ENCODE measurements around the gene KRT77.
"Not testable (repeated sequence)": the region's sequence is repeated elsewhere in the genome, so short reads cannot be mapped to it uniquely, and the experiment has no call there.

Gene KRT77

GRCh38 chr12:52726451-52726850, 23.1 kb upstream of the KRT77 start:
- intact Hi-C loops (cut with DNase I), result no loop called here
- no peak for DNase-seq

GRCh38 chr12:52724384-52724783, 21.1 kb upstream of the KRT77 start:
- DNase-seq, result peak in 2 of 10 donors; percentile 30 to 51
- intact Hi-C loops (cut with DNase I), result no loop called here

- intact Hi-C loops (cut with DNase I), result no loop called here
- no peak for DNase-seq
Observed at GRCh38 chr12:52722680-52723079, 19.4 kb upstream of the KRT77 start.

DNA sequence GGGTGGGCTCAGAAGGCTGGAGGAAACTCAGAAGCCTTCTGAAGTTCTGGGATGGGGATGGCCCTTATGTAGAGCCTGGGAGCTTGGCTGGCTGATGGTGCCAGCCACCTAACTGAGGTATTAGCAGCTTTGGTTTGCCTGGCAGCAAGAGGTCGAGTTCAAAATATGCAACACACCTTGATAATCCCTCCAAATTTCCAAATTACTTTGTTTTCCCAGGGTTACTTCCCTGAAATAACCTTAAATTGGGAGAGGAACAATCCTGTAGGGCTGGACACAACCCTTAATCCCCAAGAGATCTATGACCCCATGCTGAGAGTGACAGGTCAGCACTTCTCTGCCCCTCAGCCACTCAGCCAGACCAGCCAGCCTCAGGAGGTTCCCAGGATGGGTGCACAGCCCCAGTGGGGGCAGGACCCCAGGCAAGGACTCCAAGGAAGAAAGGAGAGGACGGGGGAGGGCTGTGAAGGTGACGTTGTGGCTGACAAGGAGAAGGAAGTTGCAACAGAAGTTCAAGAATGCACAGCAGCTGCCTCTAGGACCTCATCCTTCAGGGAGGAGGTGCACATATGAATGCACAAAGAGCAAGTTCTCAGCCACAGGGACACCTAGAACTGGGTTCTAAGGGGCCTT, 18.6 kb upstream of the KRT77 start:
- intact Hi-C loops (cut with DNase I), result no loop called here
- DNase-seq, result peak in 2 of 10 donors; percentile 52 to 55

GRCh38 chr12:52720365-52720886, 17.1 kb upstream of the KRT77 start:
- intact Hi-C loops (cut with DNase I), result no loop called here
- DNase-seq, result peak in 2 of 10 donors; percentile 9 to 39

DNA sequence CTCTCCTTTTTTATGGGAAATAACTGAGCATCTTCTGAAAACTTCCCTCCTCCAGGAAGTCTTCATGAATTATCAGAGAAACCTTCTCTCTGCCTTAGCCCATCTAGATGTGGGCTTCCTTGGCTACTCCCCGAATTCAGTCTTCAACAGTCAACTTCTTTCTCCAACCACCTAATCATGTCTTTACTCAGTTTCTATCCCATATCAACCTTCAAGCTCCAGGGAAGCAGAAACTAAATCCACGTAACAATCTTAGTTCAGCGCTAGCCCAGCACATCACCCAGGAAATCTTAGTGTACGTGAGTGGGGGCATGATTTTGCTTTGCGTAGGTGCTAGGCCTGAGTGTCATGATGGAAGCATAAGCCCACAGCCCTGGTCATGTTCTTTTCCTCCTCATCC, 12.7 kb upstream of the KRT77 start:
- DNase-seq, result peak in 1 of 10 donors; percentile 15
- intact Hi-C loops (cut with DNase I), result no loop called here

GRCh38 chr12:52715416-52715815, 12.1 kb upstream of the KRT77 start:
- peak in 2 of 10 donors; percentile 64 to 70 for DNase-seq
- intact Hi-C loops (cut with DNase I), result no loop called here

- intact Hi-C loops (cut with DNase I), result no loop called here
- DNase-seq, result no peak
Observed at GRCh38 chr12:52714887-52715281, 11.6 kb upstream of the KRT77 start.

DNA sequence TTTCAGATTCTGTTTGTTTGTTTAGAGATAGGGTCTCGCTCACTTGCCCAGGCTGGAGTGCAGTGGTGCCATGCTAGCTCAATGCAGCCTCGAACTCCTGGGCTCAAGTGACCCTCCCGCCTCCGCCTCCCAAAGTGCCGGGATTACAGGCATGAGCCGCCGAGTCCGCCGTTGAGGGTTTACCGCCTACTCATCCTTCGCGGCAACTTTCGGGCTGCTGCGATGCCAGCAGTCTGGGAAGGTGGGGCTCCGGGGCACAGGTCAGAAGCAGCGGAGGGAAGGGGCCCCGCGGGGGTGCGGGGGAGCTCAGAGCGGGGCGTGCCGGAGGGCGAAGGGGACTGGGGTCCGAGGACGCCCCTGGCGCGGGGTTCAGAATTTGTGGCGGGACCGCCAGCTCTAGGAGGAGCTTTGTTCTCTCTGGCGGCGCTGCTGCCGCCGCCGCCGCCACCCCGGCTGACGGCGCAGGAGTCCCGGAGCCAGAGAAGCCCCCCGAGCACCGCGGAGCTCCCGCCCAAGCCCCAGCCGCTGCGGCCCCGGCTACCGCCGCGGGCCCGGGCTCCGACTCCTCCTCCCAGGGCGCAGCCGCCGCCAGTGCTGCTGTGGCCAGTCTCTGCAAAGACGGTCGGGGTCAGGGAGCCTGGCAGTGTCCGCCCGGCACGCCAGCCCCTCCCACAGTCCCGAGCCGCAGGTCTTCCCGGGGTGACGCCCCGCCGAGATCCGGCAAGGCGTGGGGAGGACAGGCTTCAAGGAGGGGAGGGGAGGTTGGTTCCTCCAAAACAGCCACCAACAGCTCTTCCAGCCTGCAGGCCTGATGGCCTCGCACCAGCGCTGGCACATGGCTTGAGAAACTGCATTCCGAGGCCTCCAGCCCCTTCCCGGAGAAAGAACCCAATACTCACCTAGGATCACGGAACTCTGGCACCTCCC, 10.9 kb upstream of the KRT77 start:
- intact Hi-C loops (cut with DNase I), result no loop called here
- DNase-seq, result peak in 2 of 10 donors; percentile 73 to 82

DNA sequence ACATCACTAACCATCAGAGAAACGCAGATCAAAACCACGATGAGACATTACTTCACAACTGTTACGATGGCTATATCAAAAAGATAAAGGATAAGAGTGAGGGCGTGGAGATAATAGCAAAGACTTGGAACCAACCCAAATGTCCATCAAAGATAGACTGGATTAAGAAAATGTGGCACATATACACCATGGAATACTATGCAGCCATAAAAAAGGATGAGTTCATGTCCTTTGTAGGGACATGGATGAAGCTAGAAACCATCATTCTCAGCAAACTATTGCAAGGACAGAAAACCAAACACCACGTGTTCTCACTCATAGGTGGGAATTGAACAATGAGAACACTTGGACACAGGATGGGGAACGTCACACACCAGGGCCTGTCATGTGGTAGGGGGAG, 8.8 kb upstream of the KRT77 start:
- DNase-seq; intact Hi-C loops (cut with DNase I): not testable (repeated sequence)

DNA sequence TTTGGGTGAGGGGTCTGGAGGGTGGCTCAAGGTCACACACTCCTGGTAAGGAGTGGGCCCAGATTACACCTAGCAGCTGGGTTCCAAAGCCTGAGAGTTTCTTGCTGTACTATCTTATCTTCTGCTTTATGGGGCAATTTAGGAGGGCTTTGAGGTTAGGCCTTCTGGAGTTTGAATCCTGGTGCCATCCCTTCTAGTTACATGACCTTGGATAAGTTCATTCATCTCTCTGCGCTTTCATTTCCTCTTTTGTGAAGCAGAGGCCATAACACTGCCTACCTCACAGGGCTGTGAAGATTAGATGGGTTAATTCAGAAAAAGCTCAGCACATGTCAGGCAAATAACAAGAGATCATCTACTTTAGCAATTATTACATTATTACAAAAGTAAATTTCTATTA, 7.4 kb upstream of the KRT77 start:
- DNase-seq, result no peak

GRCh38 chr12:52708010-52708409, 4.7 kb upstream of the KRT77 start:
- intact Hi-C loops (cut with DNase I), result no loop called here
- DNase-seq, result no peak

More for the DNA sequence above, 7.4 kb upstream of the KRT77 start:
- intact Hi-C loops (cut with DNase I), result no loop called here

DNA sequence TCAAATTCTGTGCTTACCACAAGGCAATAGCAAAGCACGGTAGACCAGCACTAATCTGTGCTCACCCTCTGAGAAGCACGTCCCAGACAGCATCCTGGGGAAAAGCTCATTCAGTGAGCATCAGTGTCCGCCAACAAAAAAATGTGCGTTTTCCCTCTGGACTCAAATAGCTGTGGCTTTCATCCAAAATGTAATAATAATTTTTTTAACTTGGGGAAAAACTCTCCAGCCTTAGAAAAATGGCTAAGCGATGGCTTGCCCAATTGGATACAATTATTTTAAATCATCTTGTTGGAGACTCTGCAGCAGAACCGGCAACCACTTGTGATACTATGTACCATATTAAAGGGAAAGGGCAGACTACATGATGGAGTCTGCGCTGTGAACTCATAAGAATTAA, 1.1 kb upstream of the KRT77 start:
- DNase-seq, result peak in 1 of 10 donors; percentile 26
- intact Hi-C loops (cut with DNase I), result no loop called here

DNA sequence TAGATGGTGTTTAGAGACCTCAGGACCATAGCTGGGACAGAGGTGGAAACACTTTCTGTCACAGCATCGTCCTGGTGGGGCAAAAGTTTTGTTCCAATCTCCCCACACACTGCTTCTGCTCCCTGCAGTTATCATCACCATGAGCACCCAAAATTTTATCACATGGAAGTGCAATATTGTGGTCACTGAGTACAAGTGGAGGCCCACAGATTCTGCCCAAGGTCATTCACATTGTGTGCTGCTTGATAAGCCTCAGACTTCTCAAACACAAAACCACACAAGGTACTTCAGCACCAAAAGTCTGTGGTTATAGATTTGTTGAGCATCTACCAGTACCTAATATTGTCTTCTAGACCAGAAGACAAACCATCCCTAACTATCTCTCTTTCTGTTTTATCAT, 554 bp upstream of the KRT77 start:
- DNase-seq, result peak in 1 of 10 donors; percentile 22
- intact Hi-C loops (cut with DNase I), result no loop called here

- intact Hi-C loops (cut with DNase I), result no loop called here
- no peak for DNase-seq
Observed at GRCh38 chr12:52702338-52702737, 986 bp downstream of the KRT77 start.

- DNase-seq, result peak in 1 of 10 donors; percentile 55
- intact Hi-C loops (cut with DNase I), result no loop called here
Observed at GRCh38 chr12:52701281-52701680, 2.0 kb downstream of the KRT77 start.

GRCh38 chr12:52699960-52700359, 3.4 kb downstream of the KRT77 start:
- intact Hi-C loops (cut with DNase I), result no loop called here

GRCh38 chr12:52699373-52699772, 4.0 kb downstream of the KRT77 start:
- peak in 1 of 10 donors; percentile 67 for DNase-seq
- intact Hi-C loops (cut with DNase I), result no loop called here

More at GRCh38 chr12:52699960-52700359, 3.4 kb downstream of the KRT77 start:
- no peak for DNase-seq

DNA sequence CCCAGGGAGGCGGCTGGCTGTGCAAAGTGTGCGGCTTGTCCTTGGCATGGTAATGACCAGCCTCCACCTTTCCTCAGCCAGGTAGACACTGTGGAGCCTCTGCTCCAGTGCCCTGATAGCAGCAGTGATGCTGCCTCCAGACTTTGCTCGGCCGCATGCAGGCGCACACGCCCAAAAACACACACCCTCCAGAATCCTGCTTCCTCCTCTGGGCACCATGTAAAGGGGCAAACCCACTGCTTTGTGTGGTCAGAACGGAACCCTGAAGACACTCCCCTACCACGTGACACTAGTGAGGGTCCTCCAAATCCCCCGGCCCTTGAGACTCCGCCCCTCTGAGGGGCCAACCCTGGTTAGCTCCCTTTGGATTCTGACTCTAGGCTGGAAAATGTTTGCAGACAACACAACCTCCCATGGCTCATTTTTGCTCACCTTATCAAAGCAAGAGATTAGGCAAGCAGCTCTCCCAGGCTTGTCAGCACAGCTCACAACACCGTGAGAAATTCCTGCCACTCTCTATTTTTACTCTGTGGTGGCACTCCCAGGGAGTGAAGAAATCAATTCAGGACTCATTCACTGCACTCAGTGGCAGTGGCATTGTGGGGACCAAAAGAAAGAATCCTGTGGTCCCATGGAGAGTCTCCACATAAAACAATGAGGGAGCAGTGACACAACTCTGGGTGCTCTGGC, 4.5 kb downstream of the KRT77 start:
- peak in 1 of 10 donors; percentile 25 for DNase-seq
- intact Hi-C loops (cut with DNase I), result no loop called here

DNA sequence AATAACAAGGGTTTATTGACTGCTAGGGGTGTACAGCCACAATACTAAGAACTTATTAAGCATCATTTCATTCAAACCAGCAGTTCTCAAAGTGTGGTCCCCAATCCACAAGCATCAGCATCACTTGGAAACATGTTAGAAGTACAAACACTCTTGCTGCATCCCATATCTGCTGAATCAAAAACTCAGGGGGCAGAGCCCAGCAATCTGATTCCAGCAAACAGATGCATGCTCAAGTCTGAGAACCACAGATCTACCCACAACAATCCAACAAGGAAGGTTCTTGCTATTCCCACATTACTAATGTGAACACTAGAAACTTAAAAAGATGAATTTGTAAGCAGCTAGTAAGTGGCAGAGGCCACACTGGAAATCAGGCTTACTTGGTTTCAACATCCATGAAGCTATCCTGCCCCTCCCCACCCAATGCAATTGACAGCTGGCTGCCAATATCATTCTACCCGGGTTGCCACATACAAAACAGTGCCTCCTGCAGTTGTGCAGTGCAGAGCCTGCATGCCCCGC, 6.2 kb downstream of the KRT77 start:
- intact Hi-C loops (cut with DNase I), result no loop called here
- no peak for DNase-seq

DNA sequence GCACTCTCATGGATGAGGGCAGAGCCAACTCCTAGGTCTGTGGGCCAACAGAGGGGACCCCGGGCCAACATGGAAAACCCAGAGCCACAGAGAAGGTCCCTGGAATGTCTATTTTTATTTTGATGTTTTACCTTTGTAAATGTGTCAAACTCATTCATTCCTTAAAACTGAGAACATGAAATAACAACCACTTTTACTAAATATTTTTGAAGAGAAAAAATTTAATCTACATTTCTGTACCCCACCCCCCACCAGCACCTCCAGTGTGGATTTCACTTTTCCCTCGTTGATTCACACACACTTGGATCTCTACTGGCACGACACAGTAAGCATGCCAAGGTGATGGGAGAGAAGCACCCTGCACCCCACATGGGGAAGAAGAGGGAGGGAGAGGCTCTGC, 6.7 kb downstream of the KRT77 start:
- intact Hi-C loops (cut with DNase I), result no loop called here
- no peak for DNase-seq

Data from posterior cingulate gyrus (tissue), 11 donors.